ENCODE data around the gene SLC12A9.

Gene SLC12A9

DNA sequence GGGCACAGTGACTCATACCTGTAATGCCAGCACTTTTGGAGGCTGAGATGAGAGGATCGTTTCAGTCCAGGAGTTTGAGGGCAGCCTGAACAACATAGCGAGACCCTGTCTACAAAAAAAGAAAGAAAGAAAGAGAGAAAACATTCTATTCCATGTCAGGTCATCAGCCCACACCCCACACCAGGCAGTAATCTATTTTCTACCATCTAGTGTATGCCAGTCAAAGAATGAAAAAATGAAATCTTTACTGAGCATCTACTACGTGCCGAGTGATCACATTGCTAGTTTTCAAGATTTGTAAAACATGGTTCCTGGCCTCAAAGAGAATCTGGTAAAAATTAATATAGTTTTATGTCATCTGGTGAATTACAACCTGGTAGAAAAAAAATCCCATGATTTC, 22.1 kb upstream of the SLC12A9 start:
- Histone ChIP-seq H3K9me2 (replicated peaks; ENCODE audit: insufficient read depth, low read length) (no peaks in the 10 kb centered on the region), H3F3A (ENCODE audit: insufficient read depth, low read length) (no peaks in the 10 kb centered on the region), H3K79me2 (ENCODE audit: low read length) (no peaks in the 10 kb centered on the region), H2AFZ (ENCODE audit: low read length) (no peak overlapping the region), H3K4me2 (ENCODE audit: low read depth, low read length) (no peak overlapping the region), H3K9ac (ENCODE audit: low read length) (no peak overlapping the region), H3K9me3 (replicated peaks; ENCODE audit: insufficient read depth, low read length) (no peaks in the 10 kb centered on the region), H3K36me3 (replicated peaks; ENCODE audit: insufficient read depth, low read length) (no peaks in the 10 kb centered on the region), H4K20me1 (ENCODE audit: insufficient read depth, low read length) (no peaks in the 10 kb centered on the region), H3K4me3 (ENCODE audit: low read length) (no peak overlapping the region), H3K27ac (ENCODE audit: low read length) (no peak overlapping the region), H3K27me3 (replicated peaks; ENCODE audit: insufficient read depth, low read length) (peaks cover 76% of the 10 kb centered on the region), H3K4me1 (ENCODE audit: low read length) (no peaks in the 10 kb centered on the region)
- no peak for DNase-seq
- no peak for TF ChIP-seq EZH2phosphoT487 (IDR thresholded peaks at IDR 0.05; ENCODE audit: low read length)

- no peaks in the 10 kb centered on the region for H3K9me2 ChIP-seq (replicated peaks; ENCODE audit: insufficient read depth, low read length)
- H3K9ac ChIP-seq (ENCODE audit: low read length), result no peak overlapping the region
- no peaks in the 10 kb centered on the region for H3K4me1 ChIP-seq (ENCODE audit: low read length)
- no peaks in the 10 kb centered on the region for H3F3A ChIP-seq (ENCODE audit: insufficient read depth, low read length)
- TF ChIP-seq EZH2phosphoT487 (IDR thresholded peaks at IDR 0.05; ENCODE audit: low read length), result no peak
- no peak for TF ChIP-seq EZH2 (optimal IDR thresholded peaks at IDR 0.05; ENCODE audit: low read depth, low read length)
- TF ChIP-seq, protein P1, sequence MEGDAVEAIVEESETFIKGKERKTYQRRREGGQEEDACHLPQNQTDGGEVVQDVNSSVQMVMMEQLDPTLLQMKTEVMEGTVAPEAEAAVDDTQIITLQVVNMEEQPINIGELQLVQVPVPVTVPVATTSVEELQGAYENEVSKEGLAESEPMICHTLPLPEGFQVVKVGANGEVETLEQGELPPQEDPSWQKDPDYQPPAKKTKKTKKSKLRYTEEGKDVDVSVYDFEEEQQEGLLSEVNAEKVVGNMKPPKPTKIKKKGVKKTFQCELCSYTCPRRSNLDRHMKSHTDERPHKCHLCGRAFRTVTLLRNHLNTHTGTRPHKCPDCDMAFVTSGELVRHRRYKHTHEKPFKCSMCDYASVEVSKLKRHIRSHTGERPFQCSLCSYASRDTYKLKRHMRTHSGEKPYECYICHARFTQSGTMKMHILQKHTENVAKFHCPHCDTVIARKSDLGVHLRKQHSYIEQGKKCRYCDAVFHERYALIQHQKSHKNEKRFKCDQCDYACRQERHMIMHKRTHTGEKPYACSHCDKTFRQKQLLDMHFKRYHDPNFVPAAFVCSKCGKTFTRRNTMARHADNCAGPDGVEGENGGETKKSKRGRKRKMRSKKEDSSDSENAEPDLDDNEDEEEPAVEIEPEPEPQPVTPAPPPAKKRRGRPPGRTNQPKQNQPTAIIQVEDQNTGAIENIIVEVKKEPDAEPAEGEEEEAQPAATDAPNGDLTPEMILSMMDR (IDR thresholded peaks at IDR 0.05; ENCODE audit: low read length), result no peak
- H3K36me3 ChIP-seq (replicated peaks; ENCODE audit: insufficient read depth, low read length), result no peaks in the 10 kb centered on the region
- no peak for DNase-seq
- peaks cover 66% of the 10 kb centered on the region for H3K27me3 ChIP-seq (replicated peaks; ENCODE audit: insufficient read depth, low read length)
- H3K4me3 ChIP-seq (ENCODE audit: low read length), result no peak overlapping the region
- no peaks in the 10 kb centered on the region for H4K20me1 ChIP-seq (ENCODE audit: insufficient read depth, low read length)
- H3K27ac ChIP-seq (ENCODE audit: low read length), result no peak overlapping the region
- H3K4me2 ChIP-seq (ENCODE audit: low read depth, low read length), result no peak overlapping the region
- no peak overlapping the region for H2AFZ ChIP-seq (ENCODE audit: low read length)
- no peaks in the 10 kb centered on the region for H3K79me2 ChIP-seq (ENCODE audit: low read length)
- no peaks in the 10 kb centered on the region for H3K9me3 ChIP-seq (replicated peaks; ENCODE audit: insufficient read depth, low read length)
Measured at GRCh38 chr7:100832281-100832633, 20.3 kb upstream of the SLC12A9 start.

GRCh38 chr7:100835903-100836811, 16.4 kb upstream of the SLC12A9 start:
- Histone ChIP-seq H4K20me1 (ENCODE audit: insufficient read depth, low read length) (no peaks in the 10 kb centered on the region), H3K79me2 (ENCODE audit: low read length) (no peaks in the 10 kb centered on the region), H3K9ac (ENCODE audit: low read length) (no peak overlapping the region), H3K4me3 (ENCODE audit: low read length) (no peak overlapping the region), H3K27ac (ENCODE audit: low read length) (no peak overlapping the region), H3K36me3 (replicated peaks; ENCODE audit: insufficient read depth, low read length) (no peaks in the 10 kb centered on the region), H3K27me3 (replicated peaks; ENCODE audit: insufficient read depth, low read length) (peaks cover 36% of the 10 kb centered on the region), H3K4me2 (ENCODE audit: low read depth, low read length) (no peak overlapping the region), H3F3A (ENCODE audit: insufficient read depth, low read length) (no peaks in the 10 kb centered on the region), H3K9me3 (replicated peaks; ENCODE audit: insufficient read depth, low read length) (no peaks in the 10 kb centered on the region), H3K4me1 (ENCODE audit: low read length) (no peaks in the 10 kb centered on the region), H2AFZ (ENCODE audit: low read length) (no peak overlapping the region), H3K9me2 (replicated peaks; ENCODE audit: insufficient read depth, low read length) (no peaks in the 10 kb centered on the region)
- TF ChIP-seq, protein P1 (IDR thresholded peaks at IDR 0.05; ENCODE audit: low read length), result no peak
- TF ChIP-seq EZH2phosphoT487 (IDR thresholded peaks at IDR 0.05; ENCODE audit: low read length) (no peak), EZH2 (optimal IDR thresholded peaks at IDR 0.05; ENCODE audit: low read depth, low read length) (no peak)
- DNase-seq, result no peak

GRCh38 chr7:100836812-100837098, 15.8 kb upstream of the SLC12A9 start:
- Histone ChIP-seq H3K36me3 (replicated peaks; ENCODE audit: insufficient read depth, low read length) (no peaks in the 10 kb centered on the region), H3K9me2 (replicated peaks; ENCODE audit: insufficient read depth, low read length) (no peaks in the 10 kb centered on the region), H3K27ac (ENCODE audit: low read length) (no peak overlapping the region), H3K4me2 (ENCODE audit: low read depth, low read length) (peak overlapping the region; percentile 51), H3K9me3 (replicated peaks; ENCODE audit: insufficient read depth, low read length) (no peaks in the 10 kb centered on the region), H3F3A (ENCODE audit: insufficient read depth, low read length) (no peaks in the 10 kb centered on the region), H3K79me2 (ENCODE audit: low read length) (no peaks in the 10 kb centered on the region), H3K27me3 (replicated peaks; ENCODE audit: insufficient read depth, low read length) (peaks cover 32% of the 10 kb centered on the region), H3K4me1 (ENCODE audit: low read length) (no peaks in the 10 kb centered on the region), H2AFZ (ENCODE audit: low read length) (peak overlapping the region; percentile 95), H3K4me3 (ENCODE audit: low read length) (peak overlapping the region; percentile 51), H4K20me1 (ENCODE audit: insufficient read depth, low read length) (no peaks in the 10 kb centered on the region), H3K9ac (ENCODE audit: low read length) (peak overlapping the region; percentile 49; the same call in 1 of the 2 replicates)
- TF ChIP-seq EZH2phosphoT487 (IDR thresholded peaks at IDR 0.05; ENCODE audit: low read length) (no peak), EZH2 (optimal IDR thresholded peaks at IDR 0.05; ENCODE audit: low read depth, low read length) (no peak)
- TF ChIP-seq, protein P1 (IDR thresholded peaks at IDR 0.05; ENCODE audit: low read length), result no peak
- DNase-seq, result no peak

All from MM.1S (cell line).